Ascending aorta (tissue), 2 donors: ENCODE measurements around the gene PTPRE. TPM values are rescaled to one million over a fixed set of nuclear protein-coding genes. Genes with fewer than 3 reads are reported as not detected.
A peak's percentile ranks its signal among the peaks of the same experiment; 100 is the strongest.

Experiments used
- DNase-seq, 2 donors: peaks; one replicate each; pipeline ENCODE4 v3.0.0-alpha.2; 2019; ENCODE audit warnings: low spot score in 2 of 2
- H3K27ac ChIP-seq, 2 donors: fragments of 200-600 bp; sonication (generic); one replicate each; pipeline ENCODE4 v1.5.1; 2016 to 2017; ENCODE audit warnings: mild to moderate bottlenecking in 1 of 2
- H3K27me3 ChIP-seq: fragments of 200-600 bp; sonication (generic); one replicate; pipeline ENCODE4 v1.5.1; 2017
- H3K36me3 ChIP-seq, 2 donors: fragments of 200-600 bp; sonication (generic); one replicate each; pipeline ENCODE4 v1.5.1; 2016
- H3K4me1 ChIP-seq, 2 donors: fragments of 200-600 bp; sonication (generic); one replicate each; pipeline ENCODE4 v1.5.1; 2016 to 2017; ENCODE audit warnings: mild to moderate bottlenecking in 1 of 2
- H3K4me3 ChIP-seq, 2 donors: fragments of 200-600 bp; sonication (generic); one replicate each; pipeline ENCODE4 v1.5.1; 2016 to 2017; ENCODE audit warnings: mild to moderate bottlenecking in 1 of 2
- H3K9me3 ChIP-seq, 2 donors: fragments of 200-600 bp; sonication (generic); one replicate each; pipeline ENCODE4 v1.5.1; 2016
- intact Hi-C: fragments of 100-400 bp; cut with DNase I; formaldehyde crosslinking; loops from one replicate; pipeline ENCODE4 v1.15.1; 2023
- total RNA-seq: library from RNA; depleted of rRNA; stranded (reverse); fragments of >200 nt; gene quantifications from one replicate; pipeline ENCODE4 v1.1.0, GENCODE V29; 2016
- TF ChIP-seq, protein P1 (sequence below), 3 experiments: fragments of 200-600 bp in 2 of 3; fragments of 450-650 bp in 1 of 3; sonication (generic) in 2 of 3; IDR thresholded peaks; one replicate each; pipeline ENCODE4 v1.5.1; 2016 to 2019; ENCODE audit warnings: antibody characterized with exemption in 3 of 3, mild to moderate bottlenecking in 1 of 3, moderate library complexity in 1 of 3

PTPRE gene
- total RNA-seq, 1 donor from 2014 or later, result 14.5 TPM

DNA sequence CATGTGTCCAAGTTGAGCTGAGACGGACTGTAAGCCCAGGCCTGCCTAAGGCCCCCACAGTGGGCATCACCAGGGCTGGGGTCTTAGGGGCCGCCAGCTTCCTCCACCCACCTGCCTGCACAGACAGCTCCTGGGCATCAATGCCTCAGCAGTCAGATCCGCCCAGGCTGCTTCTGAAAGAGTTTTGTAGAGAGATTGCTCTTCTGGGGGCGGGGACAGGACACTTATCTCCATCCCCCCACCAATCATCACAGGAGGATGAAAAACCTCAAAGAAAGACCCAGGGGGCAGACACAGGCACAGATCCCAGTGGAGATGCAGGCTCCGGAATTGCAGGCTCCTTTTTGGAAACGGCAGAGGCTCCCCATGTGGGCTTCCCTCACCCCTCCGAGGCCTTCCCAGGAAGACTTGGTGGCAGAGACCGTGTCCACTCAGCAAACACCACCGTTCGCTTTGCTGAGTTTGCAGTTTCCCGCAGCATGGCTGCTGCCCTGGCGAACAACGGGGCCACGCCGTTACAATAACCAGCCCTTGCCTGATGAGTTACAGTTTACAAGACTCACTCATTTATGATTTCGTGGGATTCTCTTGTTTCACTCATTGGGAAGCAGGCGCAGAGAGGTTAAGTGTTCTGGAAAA lies 122.9 kb downstream of the PTPRE start:
- Histone ChIP-seq H3K4me1 (no peaks in the 10 kb centered on the region), H3K27me3 (no peaks in the 10 kb centered on the region), H3K4me3 (no peak overlapping the region), H3K36me3 (no peaks in the 10 kb centered on the region), H3K27ac (no peak overlapping the region), H3K9me3 (no peaks in the 10 kb centered on the region)
- intact Hi-C loops, result no loop called here
- DNase-seq, result no peak
- TF ChIP-seq, protein P1, sequence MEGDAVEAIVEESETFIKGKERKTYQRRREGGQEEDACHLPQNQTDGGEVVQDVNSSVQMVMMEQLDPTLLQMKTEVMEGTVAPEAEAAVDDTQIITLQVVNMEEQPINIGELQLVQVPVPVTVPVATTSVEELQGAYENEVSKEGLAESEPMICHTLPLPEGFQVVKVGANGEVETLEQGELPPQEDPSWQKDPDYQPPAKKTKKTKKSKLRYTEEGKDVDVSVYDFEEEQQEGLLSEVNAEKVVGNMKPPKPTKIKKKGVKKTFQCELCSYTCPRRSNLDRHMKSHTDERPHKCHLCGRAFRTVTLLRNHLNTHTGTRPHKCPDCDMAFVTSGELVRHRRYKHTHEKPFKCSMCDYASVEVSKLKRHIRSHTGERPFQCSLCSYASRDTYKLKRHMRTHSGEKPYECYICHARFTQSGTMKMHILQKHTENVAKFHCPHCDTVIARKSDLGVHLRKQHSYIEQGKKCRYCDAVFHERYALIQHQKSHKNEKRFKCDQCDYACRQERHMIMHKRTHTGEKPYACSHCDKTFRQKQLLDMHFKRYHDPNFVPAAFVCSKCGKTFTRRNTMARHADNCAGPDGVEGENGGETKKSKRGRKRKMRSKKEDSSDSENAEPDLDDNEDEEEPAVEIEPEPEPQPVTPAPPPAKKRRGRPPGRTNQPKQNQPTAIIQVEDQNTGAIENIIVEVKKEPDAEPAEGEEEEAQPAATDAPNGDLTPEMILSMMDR (IDR thresholded peaks at IDR 0.05), result no peak

DNA sequence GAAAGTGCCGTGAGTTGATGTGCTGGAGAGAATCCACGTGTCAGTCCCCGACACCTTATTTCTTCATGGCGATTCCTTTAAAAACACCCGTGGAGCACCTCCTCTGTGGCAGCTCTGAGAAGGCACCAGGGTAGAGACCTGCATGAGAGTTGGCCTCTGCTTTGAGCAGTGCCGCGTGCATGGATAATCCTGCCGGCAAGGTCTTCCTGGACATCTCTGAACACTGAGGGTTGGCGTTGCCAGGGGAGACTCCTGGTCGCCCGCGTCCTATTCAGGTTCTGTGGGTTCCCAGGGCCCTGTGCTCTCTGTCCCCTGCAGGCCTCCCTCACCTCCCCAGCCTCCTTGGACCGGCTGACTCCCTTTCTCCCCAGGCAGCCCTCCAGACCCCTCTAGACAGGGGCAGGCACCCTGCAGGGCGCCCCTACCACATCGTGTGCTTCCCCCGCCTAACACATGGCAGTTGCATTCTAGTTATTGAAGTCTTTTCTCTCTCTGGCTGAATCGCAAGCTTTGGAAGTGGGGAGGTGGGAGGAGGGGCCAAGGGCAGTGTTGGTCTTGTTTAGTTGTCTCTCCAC lies 123.7 kb downstream of the PTPRE start:
- H3K4me3 ChIP-seq, result no peak overlapping the region
- H3K9me3 ChIP-seq, result no peaks in the 10 kb centered on the region
- no peak for DNase-seq
- peaks cover 0 to under 1% of the 10 kb centered on the region in 2 donors for H3K4me1 ChIP-seq
- no peak overlapping the region for H3K27ac ChIP-seq
- no peaks in the 10 kb centered on the region for H3K36me3 ChIP-seq
- H3K27me3 ChIP-seq, result no peaks in the 10 kb centered on the region
- intact Hi-C loops, result no loop called here
- TF ChIP-seq, protein P1 (IDR thresholded peaks at IDR 0.05), result no peak

DNA sequence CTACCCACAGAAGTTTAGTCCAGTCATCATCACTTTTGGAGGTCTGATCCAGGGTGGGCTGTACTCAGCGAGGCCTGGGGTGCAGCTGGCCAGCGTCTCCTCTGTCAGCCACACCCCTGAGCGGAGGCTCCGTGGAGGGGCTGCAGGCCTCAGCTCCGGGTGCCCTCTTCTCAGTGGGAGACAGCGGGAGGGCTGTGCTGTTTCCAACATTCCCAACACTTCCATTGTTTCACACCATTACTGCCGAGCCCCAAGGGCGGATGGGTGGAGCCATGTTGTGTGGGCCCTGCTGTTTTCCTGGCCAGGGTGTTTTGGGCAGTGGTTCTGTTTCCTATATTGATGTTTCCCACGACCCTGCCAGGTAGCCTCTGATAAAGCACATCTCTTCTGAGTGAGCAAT lies 124.3 kb downstream of the PTPRE start:
- TF ChIP-seq, protein P1 (IDR thresholded peaks at IDR 0.05), result no peak
- H3K36me3 ChIP-seq, result no peaks in the 10 kb centered on the region
- H3K4me3 ChIP-seq, result no peak overlapping the region
- peaks cover 0 to 5% of the 10 kb centered on the region in 2 donors for H3K4me1 ChIP-seq
- intact Hi-C loops, result no loop called here
- no peaks in the 10 kb centered on the region for H3K9me3 ChIP-seq
- no peak for DNase-seq
- no peak overlapping the region for H3K27ac ChIP-seq
- no peaks in the 10 kb centered on the region for H3K27me3 ChIP-seq

DNA sequence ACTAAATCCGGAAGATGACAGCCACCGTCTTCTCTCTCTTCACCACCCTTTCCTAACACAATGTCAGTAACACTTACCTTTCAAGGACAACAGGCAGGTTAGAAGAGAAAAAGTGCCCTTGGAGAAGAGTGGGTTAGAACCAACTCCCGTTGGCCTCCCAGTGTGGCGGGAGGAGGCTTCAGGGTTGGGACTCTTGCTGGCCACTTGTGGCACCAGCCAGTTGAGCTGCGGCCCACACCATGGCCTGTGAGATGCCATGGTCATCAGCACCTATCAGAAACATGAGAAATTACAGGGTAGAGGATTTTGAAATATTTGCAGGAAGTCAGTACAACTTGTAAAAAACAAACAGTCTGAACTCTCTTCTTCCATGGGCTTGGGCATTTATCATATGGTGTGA lies 125.6 kb downstream of the PTPRE start:
- DNase-seq, result no peak
- TF ChIP-seq, protein P1 (IDR thresholded peaks at IDR 0.05), result no peak
- Histone ChIP-seq H3K27me3 (no peaks in the 10 kb centered on the region), H3K9me3 (no peaks in the 10 kb centered on the region), H3K36me3 (no peaks in the 10 kb centered on the region), H3K4me3 (no peak overlapping the region), H3K4me1 (peaks cover 0 to 16% of the 10 kb centered on the region in 2 donors), H3K27ac (no peak overlapping the region)
- intact Hi-C loops, result no loop called here

DNA sequence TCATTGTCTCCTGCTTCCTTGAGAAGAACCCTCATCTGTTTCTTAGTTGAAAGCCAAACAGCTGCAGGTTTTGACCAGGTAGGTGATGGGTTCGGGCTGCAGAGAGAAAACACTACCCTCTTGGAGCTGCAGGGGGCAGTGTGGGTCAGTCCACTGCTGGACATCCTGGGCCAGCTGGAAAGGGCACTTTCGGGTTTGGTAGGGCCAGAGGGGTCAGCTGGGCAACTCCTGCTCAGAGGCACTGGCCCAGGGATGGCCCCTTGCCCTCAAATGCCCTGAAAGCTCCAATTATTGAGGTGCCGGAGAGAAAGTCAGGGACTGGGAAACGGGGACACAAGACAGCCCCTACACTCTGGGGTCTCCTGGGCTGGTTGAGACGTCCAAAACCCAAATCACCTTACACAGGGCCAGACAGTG lies 128.7 kb downstream of the PTPRE start:
- H3K4me3 ChIP-seq, result no peak overlapping the region
- H3K9me3 ChIP-seq, result no peaks in the 10 kb centered on the region
- H3K27ac ChIP-seq, result peak overlapping the region in 1 of 2 donors; percentile 71
- no peaks in the 10 kb centered on the region for H3K36me3 ChIP-seq
- TF ChIP-seq, protein P1 (IDR thresholded peaks at IDR 0.05), result peak; percentile 85 to 92 (median 85)
- no peaks in the 10 kb centered on the region for H3K27me3 ChIP-seq
- H3K4me1 ChIP-seq, result peaks cover 0 to 16% of the 10 kb centered on the region in 2 donors
- DNase-seq, result peak in 1 of 2 donors; percentile 79
- intact Hi-C loops, result loop anchor here (1.0 kb wide), 1 partner anchor 34 kb away; no protein-coding TSS in a partner anchor
